Measurements from ENCODE around the gene APOBEC3F.

The APOBEC3F gene

GRCh38 chr22:39021552-39022250 lies 19.0 kb upstream of the APOBEC3F start:
- no peak for TF ChIP-seq CTCF (IDR thresholded peaks at IDR 0.05; ENCODE audit: low read depth, low read length, missing control alignments)
- DNase-seq (ENCODE audit: low read depth) = no peak
- peak overlapping the region; percentile 95 for H3K4me3 ChIP-seq (ENCODE audit: low read depth, low read length)

- H3K4me3 ChIP-seq (ENCODE audit: low read depth, low read length) = no peak overlapping the region
- no peak for TF ChIP-seq CTCF (IDR thresholded peaks at IDR 0.05; ENCODE audit: low read depth, low read length, missing control alignments)
Observed at GRCh38 chr22:39024519-39025308, 15.9 kb upstream of the APOBEC3F start.

GRCh38 chr22:39026509-39027150 lies 14.0 kb upstream of the APOBEC3F start:
- no peak overlapping the region for H3K4me3 ChIP-seq (ENCODE audit: low read depth, low read length)
- no peak for TF ChIP-seq CTCF (IDR thresholded peaks at IDR 0.05; ENCODE audit: low read depth, low read length, missing control alignments)
- DNase-seq (ENCODE audit: low read depth) = no peak

More at GRCh38 chr22:39024519-39025308, 15.9 kb upstream of the APOBEC3F start:
- DNase-seq (ENCODE audit: low read depth) = no peak

- TF ChIP-seq CTCF (IDR thresholded peaks at IDR 0.05; ENCODE audit: low read depth, low read length, missing control alignments) = no peak
- H3K4me3 ChIP-seq (ENCODE audit: low read depth, low read length) = no peak overlapping the region
- DNase-seq (ENCODE audit: low read depth) = no peak
Observed at GRCh38 chr22:39027717-39028116, 12.9 kb upstream of the APOBEC3F start.

- no peak for TF ChIP-seq CTCF (IDR thresholded peaks at IDR 0.05; ENCODE audit: low read depth, low read length, missing control alignments)
- DNase-seq (ENCODE audit: low read depth) = no peak
- no peak overlapping the region for H3K4me3 ChIP-seq (ENCODE audit: low read depth, low read length)
Observed at GRCh38 chr22:39028281-39028680, 12.4 kb upstream of the APOBEC3F start.

GRCh38 chr22:39029227-39029626 lies 11.4 kb upstream of the APOBEC3F start:
- H3K4me3 ChIP-seq (ENCODE audit: low read depth, low read length) = no peak overlapping the region
- DNase-seq (ENCODE audit: low read depth) = no peak
- no peak for TF ChIP-seq CTCF (IDR thresholded peaks at IDR 0.05; ENCODE audit: low read depth, low read length, missing control alignments)

Data from GM12864 (cell line).